Heart left ventricle (tissue), 13 donors: ENCODE measurements around the gene TFB1M.
"Not testable (repeated sequence)": the region's sequence is repeated elsewhere in the genome, so short reads cannot be mapped to it uniquely, and the experiment has no call there.

Source experiments
- CTCF ChIP-seq, 12 donors: fragments of 200-600 bp; sonication (generic) in 4 of 12; IDR thresholded peaks; one replicate each; pipeline versions ENCODE4 v1.5.0 to v1.8.0; 2018 to 2022; ENCODE audit warnings: antibody characterized with exemption in 12 of 12, mild to moderate bottlenecking in 5 of 12
- POLR2A ChIP-seq, 2 donors: fragments of 450-650 bp; IDR thresholded peaks; one replicate each; pipeline ENCODE4 v1.6.1; 2017; ENCODE audit warnings: antibody characterized with exemption in 2 of 2, mild to moderate bottlenecking in 2 of 2, moderate library complexity in 2 of 2
- donor health status: ischemic (EF 13 %, LVEDD 7.1; RV severe dilation, severe dysfunction).
- donor health status: DM: no; HTN: yes; CAD: no.
- donor health status: DM: no; HTN: no; CAD: no.
- donor health status: ischemic (EF 25% LVEDD 6.9; RV normal size, moderate dysfunction).
- donor health status: ischemic (EF 25% LVEDD 5.7; RV mildly dilated, moderate dysfunction).
- donor health status: ischemic (EF 35%, LVEDD 5.7; RV mildly dilated, moderate dysfunction).
- donor health status: nonischemic (EF 11% LVEDD 7.7; RV severe dilation, severe dysfunction).
- donor health status: DM: yes; HTN: yes; CAD: no.
- donor health status: PGD.
- donor health status: ischemic (EF 29% LVEDD 5.4; RV normal size, mild dysfunction).
- donor health status: nonischemic (EF 23%, LVEDD 6.1; RV moderate dilation, normal function).

DNA sequence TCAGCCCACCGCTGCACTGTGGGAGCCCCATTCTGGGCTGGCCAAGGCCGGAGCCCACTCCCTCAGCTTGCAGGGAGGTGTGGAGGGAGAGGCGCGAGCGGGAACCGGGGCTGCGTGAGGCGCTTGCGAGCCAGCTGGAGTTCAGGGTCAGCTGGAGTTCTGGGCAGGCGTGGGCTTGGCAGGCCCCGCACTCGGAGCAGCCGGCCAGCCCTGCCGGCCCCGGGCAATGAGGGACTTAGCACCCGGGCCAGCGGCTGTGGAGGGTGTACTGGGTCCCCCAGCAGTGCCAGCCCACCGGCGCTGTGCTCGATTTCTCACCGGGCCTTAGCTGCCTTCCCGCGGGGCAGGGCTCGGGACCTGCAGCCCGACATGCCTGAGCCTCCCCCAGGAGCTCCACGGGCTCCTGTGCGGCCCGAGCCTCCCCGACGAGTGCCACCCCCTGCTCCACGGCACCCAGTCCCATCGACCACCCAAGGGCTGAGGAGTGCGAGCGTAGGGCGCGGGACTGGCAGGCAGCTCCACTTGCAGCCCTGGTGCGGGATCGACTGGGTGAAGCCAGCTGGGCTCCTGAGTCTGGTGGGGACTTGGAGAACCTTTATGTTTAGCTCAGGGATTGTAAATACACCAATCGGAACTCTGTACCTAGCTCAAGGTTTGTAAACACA, 48.8 kb upstream of the TFB1M start:
- TF ChIP-seq CTCF, POLR2A (IDR thresholded peaks at IDR 0.05): not testable (repeated sequence)
